GM21737 (cell line): ENCODE measurements around the gene SLC37A4.
"Not testable (repeated sequence)": the region's sequence is repeated elsewhere in the genome, so short reads cannot be mapped to it uniquely, and the experiment has no call there.

Experiments
- ATAC-seq: cut with Tn5 transposase; IDR thresholded peaks from one replicate; pipeline ENCODE4 v1.9.1; 2021; ENCODE audit warnings: mild to moderate bottlenecking, moderate library complexity; ENCODE audit not compliant: unreplicated experiment

SLC37A4 gene

DNA sequence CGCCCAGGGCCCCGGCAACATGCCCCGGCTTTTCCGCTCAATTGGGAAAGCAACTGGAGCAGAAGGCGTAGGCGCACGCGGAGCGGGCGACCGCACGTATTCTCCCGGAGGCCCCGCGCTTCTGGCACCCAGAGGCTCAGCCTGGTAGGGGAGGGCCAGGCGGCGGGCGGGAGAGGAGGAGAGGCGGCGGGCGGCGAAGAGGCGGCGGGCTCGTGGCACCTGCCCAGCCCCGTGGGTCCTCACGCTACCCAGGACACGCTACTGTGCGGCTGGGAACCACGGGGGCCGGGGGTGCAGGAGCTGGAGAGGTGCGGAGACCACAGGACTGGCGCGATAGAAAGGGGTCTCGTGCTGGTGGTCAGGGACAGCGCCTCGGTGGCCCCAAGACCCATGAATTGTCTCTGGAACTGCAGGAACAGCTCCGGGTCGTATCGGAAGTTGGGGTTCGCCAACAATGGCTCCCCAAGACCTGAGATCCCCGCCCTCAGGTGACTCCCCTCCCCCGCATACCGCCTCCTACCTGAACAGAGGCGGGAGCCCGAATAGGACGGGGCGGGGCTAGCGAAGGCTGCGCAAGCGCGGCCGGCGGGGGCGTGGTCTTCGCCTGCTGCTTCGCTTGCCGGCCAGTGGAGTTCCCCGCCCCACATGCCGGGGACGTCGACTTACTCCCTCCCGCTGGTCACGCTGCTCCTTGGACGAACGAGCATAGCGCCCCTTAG lies at the start of gene SLC37A4:
Gene SLC37A4 (minus strand): TSS at position 549 of the 719 bp plus-strand sequence.
- peak; percentile 77 for ATAC-seq

DNA sequence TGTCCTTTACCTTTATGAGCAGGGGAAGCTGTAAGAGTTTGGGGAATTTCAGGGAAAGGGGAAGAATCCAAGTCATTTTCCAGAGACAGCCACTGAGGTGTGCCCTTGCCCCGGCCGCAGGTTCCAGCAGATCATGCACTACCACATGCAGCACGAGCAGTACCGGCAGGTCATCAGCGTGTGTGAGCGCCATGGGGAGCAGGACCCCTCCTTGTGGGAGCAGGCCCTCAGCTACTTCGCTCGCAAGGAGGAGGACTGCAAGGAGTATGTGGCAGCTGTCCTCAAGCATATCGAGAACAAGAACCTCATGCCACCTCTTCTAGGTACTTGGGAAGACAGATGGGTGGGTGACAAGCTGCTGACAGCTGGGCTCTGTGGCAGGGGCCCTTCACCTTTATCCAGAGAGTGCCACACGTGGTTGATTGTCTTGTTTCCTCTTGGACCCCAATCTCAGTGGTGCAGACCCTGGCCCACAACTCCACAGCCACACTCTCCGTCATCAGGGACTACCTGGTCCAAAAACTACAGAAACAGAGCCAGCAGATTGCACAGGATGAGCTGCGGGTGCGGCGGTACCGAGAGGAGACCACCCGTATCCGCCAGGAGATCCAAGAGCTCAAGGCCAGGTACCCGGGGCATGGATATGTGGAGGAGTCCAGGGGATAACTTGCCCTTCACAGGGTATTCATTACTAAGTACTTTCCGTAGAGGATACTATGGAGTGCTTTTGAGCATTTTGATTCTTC lies 48.2 kb upstream of the SLC37A4 start:
- no peak for ATAC-seq

DNA sequence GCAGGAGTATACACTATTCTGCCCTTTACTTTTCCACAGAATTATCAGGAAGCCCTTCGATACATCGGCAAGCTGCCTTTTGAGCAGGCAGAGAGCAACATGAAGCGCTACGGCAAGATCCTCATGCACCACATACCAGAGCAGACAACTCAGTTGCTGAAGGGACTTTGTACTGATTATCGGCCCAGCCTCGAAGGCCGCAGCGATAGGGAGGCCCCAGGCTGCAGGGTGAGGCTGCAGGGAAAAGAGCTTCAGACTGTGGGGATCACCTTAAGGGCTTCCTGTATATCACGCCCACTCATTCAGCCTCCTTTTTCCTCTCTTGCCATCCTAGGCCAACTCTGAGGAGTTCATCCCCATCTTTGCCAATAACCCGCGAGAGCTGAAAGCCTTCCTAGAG lies 47.2 kb upstream of the SLC37A4 start:
- no peak for ATAC-seq

DNA sequence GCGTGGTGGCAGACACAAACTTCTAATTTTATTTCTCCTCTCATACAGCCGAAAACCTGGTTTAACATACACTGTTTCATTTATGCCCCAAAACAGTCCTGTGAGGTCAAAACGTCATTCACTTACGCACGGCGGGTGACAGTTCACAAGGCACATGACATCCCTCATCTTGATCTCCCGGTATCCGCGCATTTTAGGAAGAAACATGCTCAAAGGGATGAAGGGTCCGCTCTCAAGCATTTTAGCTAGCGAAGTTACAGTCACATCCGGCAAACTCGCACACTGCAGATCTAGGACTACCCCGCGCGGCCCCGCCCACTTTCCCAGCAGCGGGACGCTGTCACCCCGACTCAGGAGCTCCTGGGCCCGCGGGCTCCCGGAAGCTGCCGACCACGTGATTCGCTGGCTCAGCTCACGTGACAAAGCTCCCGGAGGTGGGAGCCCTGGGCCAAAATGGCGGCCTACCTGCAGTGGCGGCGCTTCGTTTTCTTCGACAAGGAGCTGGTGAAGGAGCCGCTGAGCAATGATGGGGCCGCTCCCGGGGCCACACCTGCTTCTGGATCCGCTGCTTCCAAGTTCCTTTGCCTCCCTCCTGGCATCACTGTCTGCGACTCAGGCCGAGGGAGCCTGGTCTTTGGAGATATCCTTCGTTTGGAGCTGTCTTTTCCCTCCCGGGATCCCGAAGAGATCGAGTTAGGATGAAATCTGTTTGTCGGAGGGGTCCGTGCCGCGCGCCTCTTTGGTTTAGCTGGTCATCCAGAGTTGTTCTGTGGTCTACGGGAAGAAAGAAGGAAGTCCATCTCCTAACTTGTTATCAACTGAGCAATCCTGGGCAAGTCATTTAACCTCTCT lies 36.9 kb upstream of the SLC37A4 start, which contains the start of gene VPS11:
Gene VPS11 (plus strand): TSS at position 448 of the 852 bp plus-strand sequence. CDS start 6 bp downstream, at position 454.
- ATAC-seq: peak; percentile 89

DNA sequence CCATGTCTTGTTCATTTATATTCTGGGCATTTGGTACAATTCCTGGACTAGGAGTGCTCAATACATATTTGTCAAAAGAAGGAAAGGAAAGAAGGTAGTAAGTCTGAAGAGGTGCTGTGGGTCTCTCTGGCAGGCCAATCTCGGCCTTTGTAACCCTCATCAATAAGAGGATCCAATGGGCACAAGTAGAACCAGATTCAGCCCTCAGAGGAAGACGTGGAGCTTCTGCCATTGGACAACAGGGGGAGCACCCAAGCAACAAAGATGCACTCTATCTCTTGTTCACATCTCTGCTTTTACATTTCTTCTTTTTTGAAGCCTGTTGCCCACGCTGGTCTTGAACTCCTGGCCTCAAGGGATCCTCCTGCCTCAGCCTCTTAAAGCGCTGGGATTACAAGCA lies 34.7 kb upstream of the SLC37A4 start:
- no peak for ATAC-seq

DNA sequence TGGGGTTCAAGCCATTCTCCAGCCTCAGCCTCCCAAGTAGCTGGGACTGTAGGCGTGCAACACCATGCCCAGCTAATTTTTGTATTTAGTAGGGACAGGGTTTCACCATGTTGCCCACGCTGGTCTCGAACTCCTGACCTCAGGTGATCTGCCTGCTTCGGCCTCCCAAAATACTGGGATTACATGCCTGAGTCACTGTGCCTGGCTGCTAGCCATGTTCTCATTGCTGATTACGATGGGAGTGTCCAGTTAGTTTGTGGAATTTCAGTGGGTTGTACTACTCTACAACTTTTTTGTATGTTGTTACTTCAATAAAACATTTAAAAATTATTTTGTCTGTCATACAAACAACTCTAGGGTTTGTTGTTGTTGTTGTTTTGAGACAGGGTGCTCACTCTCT lies 32.1 kb upstream of the SLC37A4 start:
- no peak for ATAC-seq

DNA sequence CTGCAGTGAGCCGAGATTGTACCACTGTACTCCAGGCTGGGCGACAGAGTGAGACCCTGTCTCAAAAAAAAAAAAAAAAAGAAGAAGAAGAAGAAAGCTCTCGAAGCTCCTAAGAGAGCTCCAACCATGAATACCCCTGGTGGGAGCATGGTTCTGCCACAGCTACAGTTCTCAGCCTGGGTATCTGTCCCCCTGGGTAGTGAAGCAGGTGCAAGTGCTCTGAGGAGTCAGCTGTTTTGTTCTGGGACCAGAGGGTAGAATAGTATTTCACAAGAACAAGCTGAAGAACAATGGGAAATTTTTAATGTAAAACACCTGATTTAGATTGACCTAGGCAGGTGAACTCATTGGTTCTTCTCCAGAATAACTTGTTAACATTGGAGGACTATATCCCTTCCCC lies 30.6 kb upstream of the SLC37A4 start:
- no peak for ATAC-seq

DNA sequence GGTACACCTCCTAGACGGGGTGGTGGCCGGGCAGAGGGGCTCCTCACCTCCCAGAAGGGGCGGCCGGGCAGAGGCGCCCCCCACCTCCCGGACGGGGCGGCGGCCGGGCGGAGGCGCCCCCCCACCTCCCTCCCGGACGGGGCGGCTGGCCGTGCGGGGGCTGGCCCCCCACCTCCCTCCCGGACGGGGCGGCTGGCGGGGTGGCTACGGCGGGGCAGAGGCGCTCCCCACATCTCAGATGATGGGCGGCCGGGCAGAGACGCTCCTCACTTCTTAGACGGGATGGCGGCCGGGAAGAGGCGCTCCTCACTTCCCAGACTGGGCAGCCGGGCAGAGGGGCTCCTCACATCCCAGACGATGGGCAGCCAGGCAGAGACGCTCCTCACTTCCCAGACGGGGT lies 28.5 kb upstream of the SLC37A4 start:
- ATAC-seq: not testable (repeated sequence)

DNA sequence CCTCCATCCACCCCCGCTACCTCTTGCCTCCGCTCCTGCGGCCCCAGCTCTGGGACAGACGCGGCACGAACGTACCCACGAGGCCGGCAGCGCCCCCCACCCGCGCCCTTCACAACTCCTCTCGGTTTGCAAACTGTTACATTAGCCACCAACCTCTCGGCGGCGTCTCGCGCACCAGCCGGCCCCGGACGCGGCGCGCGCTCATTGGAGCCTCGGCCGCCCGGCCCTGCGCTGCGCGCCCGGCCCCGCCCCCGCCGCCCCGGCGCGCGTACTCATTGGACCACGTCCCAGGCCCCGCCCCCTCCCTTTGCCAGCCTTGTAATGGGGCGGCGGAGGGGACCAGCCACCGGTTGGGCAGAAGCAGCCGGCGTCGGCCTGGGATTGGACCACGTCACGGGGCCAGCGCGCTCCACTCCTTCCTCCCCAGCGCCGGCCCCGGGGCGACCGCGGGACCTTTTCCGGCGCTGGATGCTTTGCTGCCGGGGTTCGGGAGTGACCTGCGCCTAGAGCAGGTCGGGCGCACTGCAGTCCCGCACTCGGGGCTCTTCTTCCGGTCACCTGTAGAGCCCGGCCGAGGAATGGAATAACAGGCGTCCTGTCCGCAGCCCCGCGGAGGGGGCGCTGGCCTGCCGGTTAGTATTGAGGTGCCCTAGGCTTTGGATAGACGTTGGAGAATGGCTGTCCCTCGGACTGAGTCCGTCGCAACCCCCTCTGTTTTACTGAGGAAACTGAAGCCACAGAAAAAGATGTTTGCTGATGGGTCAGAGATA lies 26.5 kb upstream of the SLC37A4 start, which contains the start of gene HYOU1:
Gene HYOU1 (minus strand): TSS at position 206 of the 770 bp plus-strand sequence. CDS start 1,045 bp downstream, outside the sequence.
- ATAC-seq: peak; percentile 89

DNA sequence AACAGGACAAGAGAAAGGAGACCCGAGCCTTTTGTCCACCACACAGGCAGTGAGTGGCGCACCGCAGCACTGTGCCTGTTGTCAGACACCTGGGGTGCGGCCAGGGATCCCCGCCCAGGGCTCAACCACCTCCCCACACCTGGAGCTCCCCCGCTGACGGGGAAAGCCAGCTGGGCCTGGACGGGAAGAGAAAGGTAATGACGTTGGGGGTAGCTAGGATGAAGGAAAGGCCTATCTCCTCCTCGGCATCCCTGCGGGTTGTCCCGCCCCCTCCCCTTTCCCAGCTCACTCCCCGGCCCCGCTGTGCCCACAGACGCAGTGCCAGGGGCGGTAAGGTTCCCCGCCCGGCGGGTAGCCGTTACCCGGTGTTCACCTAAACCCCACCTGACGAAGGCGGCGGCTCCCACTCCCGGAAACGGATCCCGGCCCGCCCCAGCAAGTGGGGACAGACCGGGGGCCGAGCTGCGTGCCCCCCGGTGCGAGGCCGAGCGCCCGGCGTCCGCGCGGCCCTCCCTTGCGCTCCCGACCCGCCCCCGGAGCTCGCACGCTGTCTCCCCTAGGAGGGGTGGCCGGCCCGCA lies 25.8 kb upstream of the SLC37A4 start:
- ATAC-seq: peak; percentile 3

DNA sequence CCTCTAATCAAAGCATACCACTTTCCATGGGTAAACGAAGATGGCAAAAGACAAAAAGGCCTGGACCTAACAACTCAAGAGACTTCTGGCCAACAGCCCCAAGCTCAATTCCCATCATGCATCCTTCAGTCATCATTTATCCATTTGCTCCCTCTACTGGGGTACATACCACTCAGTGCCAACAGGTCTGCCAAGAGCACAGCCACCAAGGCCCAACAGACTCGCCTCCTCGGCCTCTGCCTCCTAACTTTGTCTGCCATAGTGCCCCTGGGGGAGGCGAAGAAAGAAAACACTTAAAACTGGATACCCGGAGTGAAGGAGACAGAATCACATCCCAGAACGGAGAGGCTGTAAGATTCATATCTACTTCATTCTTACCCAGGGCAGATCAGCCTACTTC lies 25.2 kb upstream of the SLC37A4 start:
- no peak for ATAC-seq

DNA sequence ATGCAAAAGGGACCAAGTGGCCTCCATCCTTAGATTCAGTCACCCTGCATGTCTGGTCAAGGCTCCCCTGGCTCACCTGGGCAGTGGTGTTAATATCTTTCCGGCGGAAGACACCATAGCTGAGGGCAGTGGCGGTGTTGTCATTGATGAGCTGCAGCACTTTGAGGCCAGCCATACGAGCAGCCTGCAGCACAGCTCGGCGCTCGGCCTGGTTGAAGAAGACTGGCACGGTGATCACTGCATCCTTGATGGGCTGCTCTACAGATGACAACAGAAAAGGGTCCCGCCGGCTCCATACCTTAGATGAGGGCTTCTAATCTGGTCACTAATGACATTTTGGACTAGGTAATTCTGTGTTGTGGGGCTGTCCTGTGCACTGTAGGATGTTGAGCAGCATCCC lies 23.7 kb upstream of the SLC37A4 start:
- ATAC-seq: no peak

DNA sequence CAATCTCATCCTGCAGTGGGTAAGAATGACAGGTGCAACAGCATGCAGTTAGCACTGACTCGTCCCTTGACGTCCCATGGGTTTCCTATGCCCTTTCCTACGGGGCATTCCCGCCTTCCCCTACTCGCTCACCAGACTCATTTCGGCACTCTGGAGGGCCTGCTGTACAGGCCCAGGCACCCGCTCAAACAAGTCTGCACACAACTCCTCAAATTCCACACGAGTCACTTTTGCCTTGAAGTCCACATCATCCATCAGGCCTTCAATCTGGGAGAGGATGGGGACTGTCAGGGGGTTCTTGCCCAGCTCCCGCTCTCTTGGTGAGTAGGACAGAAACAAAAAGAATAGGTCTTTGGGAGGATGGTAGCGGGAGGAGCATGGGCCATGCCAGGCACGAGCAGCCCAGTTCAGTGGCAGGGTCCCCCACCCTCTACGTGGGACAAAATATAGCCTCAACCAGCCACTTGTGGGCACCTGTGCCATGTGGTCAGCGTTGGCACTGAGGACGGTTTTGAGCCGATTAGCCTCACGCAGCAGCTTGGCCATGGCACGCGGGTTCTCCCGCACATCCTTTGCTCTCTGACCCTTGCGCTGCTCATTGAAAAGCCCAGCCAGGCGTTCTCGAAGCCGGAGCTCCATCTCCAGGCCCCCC lies 21.6 kb upstream of the SLC37A4 start:
- no peak for ATAC-seq

DNA sequence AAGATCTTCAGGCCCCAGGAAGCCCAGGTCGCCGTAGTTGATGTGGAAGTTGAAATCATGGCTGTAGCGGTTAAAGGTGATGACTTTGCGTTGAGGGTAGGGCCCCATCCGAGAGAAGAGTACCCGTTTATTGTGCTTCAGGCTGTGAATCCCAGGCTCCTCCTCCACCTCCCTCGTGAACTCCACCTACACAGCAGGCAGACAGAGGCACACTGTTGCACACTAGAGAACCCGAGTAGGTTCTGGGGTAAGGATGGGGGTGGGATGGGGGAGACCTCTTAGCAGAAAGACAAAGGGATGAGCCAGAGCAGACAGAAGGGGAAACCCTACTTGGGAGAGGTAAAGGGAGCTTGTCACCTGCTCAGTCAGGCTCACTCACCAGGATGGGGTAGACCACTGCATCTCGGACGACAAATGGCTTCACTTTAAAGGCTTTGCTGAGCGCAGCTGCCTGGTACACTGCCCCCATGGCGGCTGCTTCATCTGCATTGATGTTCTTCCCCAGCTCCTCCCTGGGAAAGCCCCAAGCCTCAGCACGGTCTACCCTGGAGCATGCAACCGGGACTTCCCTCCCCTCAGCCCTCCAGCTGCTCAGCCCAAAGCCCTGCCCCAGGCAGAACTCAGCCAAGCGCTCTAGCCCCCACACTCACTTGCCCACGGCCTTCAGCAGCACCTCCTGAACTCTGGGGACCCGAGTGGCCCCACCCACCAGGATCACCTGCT lies 20.9 kb upstream of the SLC37A4 start:
- no peak for ATAC-seq

DNA sequence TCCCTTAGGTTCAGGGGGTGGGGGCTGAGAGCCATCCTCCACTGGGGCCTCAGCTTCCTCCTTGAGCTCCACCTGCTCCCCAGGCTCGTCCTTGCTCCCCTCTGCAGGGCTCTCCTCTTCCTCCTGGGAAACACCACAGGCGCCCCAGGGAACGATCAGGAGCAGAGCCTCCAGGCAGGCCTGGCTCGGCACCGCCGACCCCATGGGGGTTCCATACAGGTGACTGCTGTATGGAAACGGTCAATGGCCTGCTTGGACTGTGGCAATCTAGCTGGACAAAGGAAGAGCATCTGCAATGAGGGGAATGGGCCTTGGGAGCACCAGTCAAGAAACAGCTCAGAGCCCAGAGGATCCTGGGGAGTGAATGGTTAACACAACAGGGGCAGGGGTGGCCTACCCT lies 18.4 kb upstream of the SLC37A4 start:
- no peak for ATAC-seq

DNA sequence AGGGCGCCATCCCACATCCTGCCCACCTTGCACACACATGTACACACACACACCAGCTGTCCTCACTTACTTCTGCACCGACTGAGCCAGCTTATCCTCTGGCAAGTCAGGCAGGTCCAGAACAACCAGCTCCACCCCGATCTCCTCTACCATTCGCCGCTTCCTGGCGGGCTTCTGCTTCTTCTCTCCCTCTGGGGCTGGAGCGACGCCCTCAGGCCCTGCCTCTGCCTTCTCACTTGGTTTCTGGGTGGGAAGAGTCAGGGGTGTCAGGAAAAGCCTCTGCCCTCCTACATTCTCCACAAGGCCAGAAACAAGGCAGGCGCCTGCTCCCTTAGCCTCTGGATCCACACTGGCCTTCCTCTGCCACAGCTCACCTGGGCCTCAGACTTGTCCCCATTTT lies 18.0 kb upstream of the SLC37A4 start:
- no peak for ATAC-seq

DNA sequence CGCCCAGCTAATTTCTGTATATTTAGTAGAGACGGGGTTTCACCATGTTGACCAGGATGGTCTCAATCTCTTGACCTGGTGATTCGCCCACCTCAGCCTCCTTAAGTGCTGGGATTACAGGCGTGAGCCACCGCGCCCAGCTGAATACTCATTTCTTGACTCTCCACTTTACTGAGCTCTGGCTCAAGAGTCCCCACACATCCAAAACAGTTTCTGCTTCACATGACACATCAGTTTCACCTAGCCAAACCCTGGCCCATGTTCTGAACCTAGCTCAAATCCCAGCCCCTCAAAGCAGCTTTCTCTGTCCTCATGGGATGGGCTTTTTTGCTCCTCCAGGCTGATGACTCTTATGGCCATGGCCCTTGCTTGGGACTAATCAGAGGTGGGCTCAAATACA lies 16.5 kb upstream of the SLC37A4 start:
- no peak for ATAC-seq

DNA sequence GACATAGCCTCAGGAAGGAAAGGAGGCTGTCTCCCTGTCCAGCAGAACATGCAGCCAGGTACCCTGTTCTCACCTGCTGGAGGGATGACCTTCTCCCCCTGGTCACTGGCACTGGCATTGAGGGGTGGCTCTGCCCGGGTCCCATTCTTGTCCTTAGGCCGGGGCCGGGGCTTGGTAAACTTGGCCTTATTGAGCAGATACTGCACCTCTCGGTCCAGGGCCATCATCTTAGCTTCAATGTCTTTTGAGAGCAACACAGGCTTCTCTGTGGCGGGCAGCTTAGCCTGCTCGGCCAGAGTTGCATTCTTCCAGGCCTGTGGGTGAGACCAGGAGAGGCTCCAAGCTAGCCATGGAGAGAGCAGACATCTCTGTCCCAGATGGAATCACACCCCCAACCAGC lies 15.8 kb upstream of the SLC37A4 start:
- ATAC-seq: no peak

DNA sequence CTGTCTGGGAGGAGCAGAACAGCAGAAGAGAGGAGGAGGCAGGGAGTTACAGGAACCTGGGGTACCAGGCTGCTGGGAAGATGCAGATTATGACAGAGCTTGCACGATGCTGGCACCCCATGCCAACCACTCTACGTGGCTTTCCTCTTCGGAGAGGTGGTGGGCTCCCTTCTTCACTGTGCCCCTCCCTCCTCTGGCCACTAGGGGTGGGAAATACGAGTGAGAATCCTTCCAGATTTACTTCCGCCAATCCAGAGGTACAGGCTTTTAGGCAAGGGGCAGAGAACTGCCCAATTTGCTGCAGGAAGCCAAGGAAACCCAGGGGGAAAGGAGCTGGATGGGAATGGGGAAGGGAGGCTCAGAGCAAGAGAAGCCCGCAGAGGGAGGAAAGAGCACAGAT lies 14.0 kb upstream of the SLC37A4 start:
- ATAC-seq: no peak
